HG03135 (cell line): ENCODE results near the gene SCART1.
"Not testable (repeated sequence)": the region's sequence is repeated elsewhere in the genome, so short reads cannot be mapped to it uniquely, and the experiment has no call there.

Experiments
- ATAC-seq: cut with Tn5 transposase; IDR thresholded peaks from one replicate; pipeline ENCODE4 v1.9.1; 2021; ENCODE audit warnings: mild to moderate bottlenecking, moderate library complexity; ENCODE audit not compliant: unreplicated experiment

Gene SCART1

DNA sequence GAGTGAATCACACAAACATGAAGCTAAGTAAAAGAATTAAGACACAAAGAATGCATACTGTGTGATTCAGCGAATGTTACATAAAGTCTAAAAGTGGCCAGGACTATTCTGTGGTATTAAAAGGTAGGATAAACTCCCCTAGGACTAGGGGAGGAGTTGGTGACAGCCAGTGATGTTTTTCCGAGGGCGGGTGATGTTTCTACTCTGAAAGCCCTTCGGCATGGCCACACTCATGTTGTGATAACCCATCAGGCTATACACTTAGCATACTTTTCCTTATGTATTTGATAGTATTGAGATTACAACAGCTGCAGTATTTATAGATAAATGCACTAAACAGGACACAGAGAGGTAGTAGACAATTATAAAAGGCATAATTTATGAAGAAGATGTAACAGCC is 57.7 kb downstream of the SCART1 start:
- ATAC-seq: no peak

DNA sequence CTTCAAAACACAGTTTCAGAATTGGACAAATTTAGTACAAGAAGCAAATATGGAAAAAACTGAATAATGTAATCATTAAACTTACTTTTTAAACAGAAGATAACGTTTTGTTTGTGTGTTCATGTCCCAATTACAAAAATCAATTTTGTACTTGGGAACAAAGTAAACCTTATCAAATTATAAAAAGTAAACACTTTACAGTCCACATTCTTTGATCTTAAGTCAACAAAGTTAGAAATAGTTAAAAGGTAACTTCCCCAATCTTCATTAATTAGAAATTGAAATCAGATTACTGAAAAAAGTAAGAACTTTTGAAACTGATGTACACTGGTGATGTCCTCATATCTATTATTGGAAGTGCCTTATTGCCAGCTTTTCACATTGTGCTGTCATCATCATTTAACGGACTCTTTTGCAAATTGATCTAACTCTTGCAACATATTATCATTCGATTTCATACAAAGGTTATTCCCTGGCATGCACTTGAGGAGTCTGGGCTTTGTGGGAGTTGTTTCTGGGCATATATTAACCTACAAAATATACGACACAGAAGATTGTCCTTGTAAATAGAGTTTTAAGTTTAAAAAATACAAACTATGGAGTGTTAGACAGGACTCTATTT is 58.3 kb downstream of the SCART1 start:
- no peak for ATAC-seq

DNA sequence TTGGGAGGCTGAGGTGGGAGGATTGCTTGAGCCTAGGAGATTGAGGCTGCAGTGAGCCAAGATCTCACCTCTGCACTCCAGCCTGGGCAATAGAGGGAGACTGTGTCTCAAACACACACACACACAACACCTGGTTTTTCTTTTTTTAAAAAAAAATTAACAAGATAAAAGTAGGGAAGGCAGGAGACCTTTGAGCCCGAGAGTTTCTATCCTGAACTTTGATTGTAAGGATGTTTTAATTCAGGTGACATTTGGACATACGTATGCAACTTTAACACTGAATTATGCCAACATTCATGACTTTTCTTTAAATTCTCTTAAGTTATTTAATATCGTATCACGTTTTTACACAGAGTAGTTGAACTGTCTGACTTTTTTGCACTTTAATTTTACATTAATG is 61.7 kb downstream of the SCART1 start:
- no peak for ATAC-seq

DNA sequence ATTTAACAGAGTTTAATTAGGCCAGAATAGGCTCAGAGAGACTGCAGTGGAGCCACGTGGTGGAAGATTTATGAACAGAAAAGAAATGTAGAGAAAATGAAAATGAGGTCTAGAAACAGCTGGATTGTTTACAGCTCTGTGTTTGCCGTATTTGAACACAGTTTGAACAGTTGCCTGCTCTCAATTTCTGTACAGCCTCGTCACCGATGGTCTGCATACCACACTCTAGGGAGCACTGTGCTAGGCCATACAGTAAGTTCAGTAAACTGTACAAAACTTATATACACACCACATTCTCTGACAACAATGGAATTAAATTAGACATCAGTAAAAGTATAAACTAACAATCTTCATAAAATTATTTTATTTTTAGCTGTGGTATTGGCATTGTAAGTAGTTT is 62.3 kb downstream of the SCART1 start:
- ATAC-seq: no peak

DNA sequence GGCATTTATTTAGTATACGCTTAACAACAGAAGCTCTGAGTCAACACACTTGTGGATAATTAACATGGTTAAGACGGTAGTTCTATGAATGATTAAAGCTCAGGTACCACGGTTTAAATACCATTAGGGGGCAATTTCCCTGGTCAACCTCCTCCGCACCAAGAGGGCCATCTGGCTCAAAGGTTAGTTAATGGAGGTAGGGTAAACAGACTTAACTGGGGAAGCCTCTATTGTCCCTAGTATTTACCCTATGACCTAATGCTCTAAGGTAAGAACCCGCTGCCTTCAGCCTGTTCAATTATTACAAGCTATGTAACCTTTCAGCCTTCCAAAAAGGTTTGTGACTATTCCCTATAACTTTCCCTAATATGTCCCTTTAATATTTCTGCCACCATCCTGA is 64.8 kb downstream of the SCART1 start:
- not testable (repeated sequence) for ATAC-seq
